Neuronal stem cell (in vitro differentiated cells): Measurements from ENCODE around the gene UPK1B.
"Not testable (repeated sequence)": the region's sequence is repeated elsewhere in the genome, so short reads cannot be mapped to it uniquely, and the experiment has no call there.

ENCODE experiments used
- DNase-seq: peaks from one replicate; pipeline ENCODE4 v3.0.0-alpha.2; 2013; ENCODE audit warnings: low spot score
- H2AFZ ChIP-seq: one replicate; pipeline ENCODE4 v1.6.1; 2013; ENCODE audit warnings: mild to moderate bottlenecking, low read length, inconsistent platforms
- H2AK5ac ChIP-seq: 2 replicates; pipeline ENCODE4 v1.6.1; 2013; ENCODE audit warnings: low read depth, mild to moderate bottlenecking, inconsistent platforms, low read length, moderate library complexity, mixed read lengths
- H2BK120ac ChIP-seq: 2 replicates; pipeline ENCODE4 v1.6.1; 2013; ENCODE audit warnings: low read depth, mild to moderate bottlenecking, inconsistent platforms, low read length, moderate library complexity, mixed read lengths
- H2BK12ac ChIP-seq: one replicate; pipeline ENCODE4 v1.6.1; 2013; ENCODE audit warnings: low read length, inconsistent platforms
- H2BK15ac ChIP-seq: 2 replicates; pipeline ENCODE4 v1.6.1; 2013; ENCODE audit warnings: mild to moderate bottlenecking, low read length, inconsistent platforms, mixed read lengths
- H2BK5ac ChIP-seq: one replicate; pipeline ENCODE4 v1.6.1; 2013; ENCODE audit warnings: inconsistent platforms, mild to moderate bottlenecking, low read length, moderate library complexity
- H3K14ac ChIP-seq: one replicate; pipeline ENCODE4 v1.6.1; 2013; ENCODE audit warnings: low read length, inconsistent platforms
- H3K18ac ChIP-seq: 2 replicates; pipeline ENCODE4 v1.6.1; 2013; ENCODE audit warnings: low read length, inconsistent platforms
- H3K23ac ChIP-seq: 2 replicates; pipeline ENCODE4 v1.6.1; 2013; ENCODE audit warnings: low read depth, mild to moderate bottlenecking, mixed read lengths, low read length, inconsistent platforms; ENCODE audit not compliant: poor library complexity
- H3K27ac ChIP-seq: replicated peaks from 3 replicates; pipeline ENCODE4 v1.5.1; 2013; ENCODE audit warnings: low read length, inconsistent platforms
- H3K27me3 ChIP-seq, 3 experiments: 2 replicates each; pipeline ENCODE4 v1.6.1; 2013; ENCODE audit warnings: low read length in 3 of 3, mild to moderate bottlenecking in 2 of 3, inconsistent platforms in 1 of 3, low read depth in 1 of 3, mixed read lengths in 1 of 3, moderate library complexity in 1 of 3; ENCODE audit not compliant: control insufficient read depth in 3 of 3, insufficient read depth in 3 of 3
- H3K36me3 ChIP-seq, 2 donors: replicated peaks in 1 of 2; 2 replicates each; pipeline ENCODE4 v1.6.1; 2013; ENCODE audit warnings: low read length in 2 of 2; ENCODE audit not compliant: control insufficient read depth in 2 of 2, insufficient read depth in 2 of 2
- H3K4ac ChIP-seq: 2 replicates; pipeline ENCODE4 v1.6.1; 2013; ENCODE audit warnings: inconsistent platforms, mild to moderate bottlenecking, low read length, moderate library complexity
- H3K4me1 ChIP-seq, 2 donors: 1 replicate in 1 of 2; 2 replicates in 1 of 2; pipeline ENCODE4 v1.6.1; 2013; ENCODE audit warnings: low read length in 2 of 2, low read depth in 1 of 2; ENCODE audit not compliant: control insufficient read depth in 2 of 2, insufficient read depth in 1 of 2
- H3K4me2 ChIP-seq: one replicate; pipeline ENCODE4 v1.6.1; 2013; ENCODE audit warnings: mild to moderate bottlenecking, low read length, inconsistent platforms; ENCODE audit not compliant: insufficient read depth, poor library complexity, severe bottlenecking
- H3K4me3 ChIP-seq, 2 donors: 2 replicates each; pipeline ENCODE4 v1.5.1; 2013; ENCODE audit warnings: low read length in 2 of 2, mild to moderate bottlenecking in 2 of 2, inconsistent platforms in 1 of 2, moderate library complexity in 1 of 2
- H3K79me1 ChIP-seq: one replicate; pipeline ENCODE4 v1.6.1; 2013; ENCODE audit warnings: low read depth, mild to moderate bottlenecking, inconsistent platforms, low read length, moderate library complexity
- H3K9ac ChIP-seq: one replicate; pipeline ENCODE4 v1.6.1; 2013; ENCODE audit warnings: mild to moderate bottlenecking, low read depth, low read length, inconsistent platforms; ENCODE audit not compliant: poor library complexity
- H3K9me3 ChIP-seq, 2 donors: replicated peaks in 1 of 2; 2 replicates each; pipeline versions ENCODE3 to v1.6.1; 2013; ENCODE audit warnings: low read length in 2 of 2, mild to moderate bottlenecking in 2 of 2, inconsistent platforms in 1 of 2, low read depth in 1 of 2, mixed read lengths in 1 of 2, moderate library complexity in 1 of 2; ENCODE audit not compliant: control insufficient read depth in 2 of 2, insufficient read depth in 1 of 2
- H4K8ac ChIP-seq: one replicate; pipeline ENCODE4 v1.6.1; 2013; ENCODE audit warnings: low read depth, mild to moderate bottlenecking, inconsistent platforms, low read length, moderate library complexity
- H4K91ac ChIP-seq: one replicate; pipeline ENCODE4 v1.6.1; 2013; ENCODE audit warnings: low read length, low read depth, mild to moderate bottlenecking, inconsistent platforms; ENCODE audit not compliant: poor library complexity
- WGBS, 2 donors: extraction: QIAGEN DNeasy Blood & Tissue Kit; methylation state at CpG; one replicate each; pipeline ENCODE4 v1.1.7; 2013; ENCODE audit warnings: missing lambda C conversion rate in 2 of 2, mixed read lengths in 1 of 2; ENCODE audit not compliant: insufficient read length in 2 of 2, insufficient replicate concordance in 1 of 2; ENCODE audit errors: extremely low coverage in 2 of 2; 5-methylcytosine and 5-hydroxymethylcytosine counted together

UPK1B gene

GRCh38 chr3:119132291-119132690 lies 41.1 kb upstream of the UPK1B start:
- H2BK120ac ChIP-seq, H3K18ac ChIP-seq, H3K36me3 ChIP-seq, H4K8ac ChIP-seq, H3K23ac ChIP-seq, H2AK5ac ChIP-seq, H3K4me3 ChIP-seq, H2BK15ac ChIP-seq, H3K79me1 ChIP-seq, H3K27me3 ChIP-seq, H3K27ac ChIP-seq, H3K9me3 ChIP-seq, H3K4me2 ChIP-seq, H3K14ac ChIP-seq, H2BK12ac ChIP-seq, H2AFZ ChIP-seq, DNase-seq, H4K91ac ChIP-seq, H2BK5ac ChIP-seq, H3K9ac ChIP-seq, H3K4ac ChIP-seq, H3K4me1 ChIP-seq: not testable (repeated sequence)
- no CpG with 5 or more reads among the region's 4 CpGs for WGBS, 2 donors

- not testable (repeated sequence) for H2BK120ac ChIP-seq, H3K9me3 ChIP-seq, H2AFZ ChIP-seq, H2BK12ac ChIP-seq, H3K27ac ChIP-seq, H3K4me3 ChIP-seq, H3K14ac ChIP-seq, H4K91ac ChIP-seq, H2BK15ac ChIP-seq, H3K27me3 ChIP-seq, H4K8ac ChIP-seq, H3K79me1 ChIP-seq, H3K9ac ChIP-seq, DNase-seq, H3K4me2 ChIP-seq, H3K18ac ChIP-seq, H2AK5ac ChIP-seq, H3K23ac ChIP-seq, H2BK5ac ChIP-seq, H3K4ac ChIP-seq, H3K36me3 ChIP-seq, H3K4me1 ChIP-seq
- WGBS, 2 donors, result no CpG with 5 or more reads among the region's 4 CpGs
These were observed 34.0 kb upstream of the UPK1B start for GRCh38 chr3:119139360-119139759.

GRCh38 chr3:119140466-119140865 lies 32.9 kb upstream of the UPK1B start:
- no peak overlapping the region for H3K18ac ChIP-seq
- WGBS, 2 donors, result no CpG with 5 or more reads among the region's 5 CpGs
- no peaks in the 10 kb centered on the region for H3K79me1 ChIP-seq
- H3K27me3 ChIP-seq, result no peaks in the 10 kb centered on the region
- no peak overlapping the region for H3K23ac ChIP-seq
- no peak for DNase-seq
- H3K4me2 ChIP-seq, result no peak overlapping the region
- no peak overlapping the region for H2BK5ac ChIP-seq
- no peak overlapping the region for H4K91ac ChIP-seq
- no peak overlapping the region for H3K4ac ChIP-seq
- H3K4me1 ChIP-seq, result no peaks in the 10 kb centered on the region
- no peaks in the 10 kb centered on the region for H3K36me3 ChIP-seq
- no peak overlapping the region for H3K27ac ChIP-seq
- H2AFZ ChIP-seq, result no peak overlapping the region
- H2BK12ac ChIP-seq, result no peak overlapping the region
- H2BK120ac ChIP-seq, result no peak overlapping the region
- H3K4me3 ChIP-seq, result no peak overlapping the region
- no peak overlapping the region for H2BK15ac ChIP-seq
- H3K9me3 ChIP-seq, result no peaks in the 10 kb centered on the region
- H3K9ac ChIP-seq, result no peak overlapping the region
- no peak overlapping the region for H2AK5ac ChIP-seq
- no peak overlapping the region for H3K14ac ChIP-seq
- no peak overlapping the region for H4K8ac ChIP-seq

- Histone ChIP-seq H2BK15ac (no peak overlapping the region), H2BK12ac (no peak overlapping the region), H3K4me3 (no peak overlapping the region), H3K18ac (no peak overlapping the region), H3K4me1 (no peaks in the 10 kb centered on the region), H3K9me3 (peaks cover 0 to 3% of the 10 kb centered on the region in 2 donors), H4K8ac (no peak overlapping the region), H3K4ac (no peak overlapping the region), H3K4me2 (no peak overlapping the region), H3K27ac (no peak overlapping the region), H2AK5ac (no peak overlapping the region), H2BK5ac (no peak overlapping the region), H3K14ac (no peak overlapping the region), H4K91ac (no peak overlapping the region), H3K36me3 (no peaks in the 10 kb centered on the region), H3K27me3 (no peaks in the 10 kb centered on the region), H3K9ac (no peak overlapping the region), H3K23ac (no peak overlapping the region), H3K79me1 (no peaks in the 10 kb centered on the region), H2AFZ (no peak overlapping the region), H2BK120ac (no peak overlapping the region)
- no peak for DNase-seq
These were observed 28.3 kb upstream of the UPK1B start for GRCh38 chr3:119145128-119145499.
